Natural killer cell treated with Interleukin-12 subunit alpha and Interleukin-12 subunit beta and Interleukin-15 and Interleukin-18, amount 100 ng/mL, for 72 hours (primary cell): ENCODE measurements around the gene TNFAIP1. TPM values are rescaled to one million over a fixed set of nuclear protein-coding genes. Genes with fewer than 3 reads are reported as not detected.
"Not testable (repeated sequence)": the region's sequence is repeated elsewhere in the genome, so short reads cannot be mapped to it uniquely, and the experiment has no call there.

Experiments used
- ATAC-seq, 2 donors: fragments of 150-1000 bp; cut with Tn5 transposase in 1 of 2; sonication (Bioruptor Pico), chemical (Tn5 transposase) in 1 of 2; 2 replicates each; pipeline ENCODE4 v1.10.0; 2021
- DNase-seq: peaks from one replicate; pipeline ENCODE4 v3.0.0; 2022; ENCODE audit warnings: low spot score
- H3K27ac Mint-ChIP-seq, 2 donors: 1 replicate in 1 of 2; 2 replicates in 1 of 2; pipeline ENCODE4 v1.8.0; 2022; ENCODE audit warnings: mixed read lengths in 2 of 2, mild to moderate bottlenecking in 1 of 2, moderate library complexity in 1 of 2
- H3K27me3 Mint-ChIP-seq, 2 donors: 1 replicate in 1 of 2; 2 replicates in 1 of 2; pipeline ENCODE4 v1.8.0; 2022; ENCODE audit warnings: mixed read lengths in 2 of 2
- H3K36me3 Mint-ChIP-seq: one replicate; pipeline ENCODE4 v1.8.0; 2022; ENCODE audit warnings: mixed read lengths
- H3K4me1 Mint-ChIP-seq, 2 donors: 1 replicate in 1 of 2; 2 replicates in 1 of 2; pipeline ENCODE4 v1.8.0; 2022; ENCODE audit warnings: low read depth in 2 of 2, mixed read lengths in 2 of 2, mild to moderate bottlenecking in 1 of 2
- H3K4me3 Mint-ChIP-seq: one replicate; pipeline ENCODE4 v1.8.0; 2022; ENCODE audit warnings: mixed read lengths
- H3K9me3 Mint-ChIP-seq: 2 replicates; pipeline ENCODE4 v1.8.0; 2022; ENCODE audit warnings: mixed read lengths
- total RNA-seq, 2 donors: library from RNA; stranded (reverse); gene quantifications; one replicate each; pipeline ENCODE4 v1.2.3, GENCODE V29; 2022

The TNFAIP1 gene
- total RNA-seq, 2 donors from 2014 or later = 20.4 to 24.9 TPM

DNA sequence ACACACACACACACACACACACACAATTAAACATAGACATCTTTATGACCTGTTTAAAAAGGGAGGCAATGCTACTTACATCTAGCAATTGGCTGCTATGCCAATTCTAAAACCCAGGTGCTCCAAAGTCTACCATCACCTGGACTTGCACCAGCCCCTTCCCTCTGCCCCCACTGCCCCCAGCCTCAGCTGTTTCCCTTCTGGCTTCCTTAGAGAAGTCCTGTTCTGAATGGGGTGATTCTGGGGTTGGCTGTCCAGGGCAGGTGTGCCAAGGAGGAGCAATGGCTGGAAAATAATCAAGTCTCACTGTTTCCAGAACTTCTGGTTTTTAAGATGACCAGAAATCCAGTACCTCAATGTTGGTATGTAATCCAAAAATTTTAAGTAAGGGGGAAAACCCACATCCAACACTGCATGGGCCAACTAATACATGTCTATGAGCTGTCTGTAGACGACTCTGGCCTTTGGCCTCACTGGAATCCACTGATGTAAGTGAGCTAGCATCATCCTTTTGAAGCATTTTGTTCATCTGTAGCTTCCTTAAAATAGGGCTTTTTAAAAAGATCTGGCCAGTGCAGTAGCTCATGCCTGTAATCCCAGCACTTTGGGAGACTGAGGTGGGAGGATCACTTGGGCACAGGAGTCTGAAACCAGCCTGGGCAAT, 2.3 kb upstream of the TNFAIP1 start:
- DNase-seq = peak; percentile 6
- H3K4me3 Mint-ChIP-seq = peak overlapping the region; percentile 95
- H3K4me1 Mint-ChIP-seq = peaks cover 34 to 38% of the 10 kb centered on the region in 2 donors
- H3K27ac Mint-ChIP-seq = peak overlapping the region in 1 of 2 donors; percentile 83
- no peak for ATAC-seq
- H3K27me3 Mint-ChIP-seq = no peaks in the 10 kb centered on the region
- H3K36me3 Mint-ChIP-seq = peaks cover 4% of the 10 kb centered on the region
- no peaks in the 10 kb centered on the region for H3K9me3 Mint-ChIP-seq

DNA sequence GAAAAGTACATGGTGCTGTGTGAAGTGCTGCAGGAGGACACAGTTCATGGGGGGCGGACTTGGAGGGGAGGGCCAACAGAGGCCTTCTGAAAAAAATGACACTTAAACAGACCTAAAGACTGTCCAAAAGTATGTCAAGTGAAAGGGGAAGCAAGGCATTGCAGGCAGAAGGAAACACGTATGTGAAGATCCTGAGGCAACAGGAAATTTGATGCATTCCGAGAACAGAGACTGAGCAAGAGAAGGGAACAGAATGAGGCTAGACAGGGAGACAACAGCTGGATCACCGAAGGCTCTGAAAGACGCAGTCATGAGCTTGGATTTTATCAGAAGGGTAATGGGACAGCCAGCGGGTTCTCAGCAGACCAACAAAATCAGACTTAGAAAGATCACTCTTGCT, 1.4 kb upstream of the TNFAIP1 start:
- H3K27me3 Mint-ChIP-seq = no peaks in the 10 kb centered on the region
- no peaks in the 10 kb centered on the region for H3K9me3 Mint-ChIP-seq
- no peak for ATAC-seq
- peaks cover 4% of the 10 kb centered on the region for H3K36me3 Mint-ChIP-seq
- peak overlapping the region; percentile 83 for H3K27ac Mint-ChIP-seq
- peaks cover 38 to 39% of the 10 kb centered on the region in 2 donors for H3K4me1 Mint-ChIP-seq
- DNase-seq = no peak
- H3K4me3 Mint-ChIP-seq = peak overlapping the region; percentile 95

DNA sequence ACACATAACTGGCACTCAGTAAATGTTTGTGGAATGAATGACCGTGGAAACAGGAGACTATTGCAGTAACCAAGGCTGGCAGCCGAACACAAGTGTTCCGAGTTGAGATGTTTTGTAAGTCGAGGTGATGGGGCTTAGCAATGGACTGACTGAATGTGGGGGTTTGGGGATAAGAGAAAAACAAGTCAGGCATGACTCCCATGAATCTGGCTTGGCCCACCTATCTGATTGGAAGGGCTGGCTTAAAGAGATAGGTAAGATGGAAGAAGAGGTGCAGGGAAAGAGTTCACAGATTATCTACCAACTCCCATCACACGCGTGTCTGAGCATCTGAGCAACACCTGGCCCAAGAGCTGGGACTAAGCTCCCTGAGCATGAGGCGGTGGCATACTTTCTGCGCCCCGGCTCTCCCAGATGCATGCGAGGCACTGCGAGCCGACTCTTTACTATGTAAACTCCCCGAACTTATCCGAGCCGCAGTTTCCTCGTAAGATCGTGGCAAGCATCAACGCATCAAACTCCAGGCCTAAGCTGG, 828 bp upstream of the TNFAIP1 start:
- peak overlapping the region; percentile 95 for H3K4me3 Mint-ChIP-seq
- peaks cover 4% of the 10 kb centered on the region for H3K36me3 Mint-ChIP-seq
- H3K9me3 Mint-ChIP-seq = no peaks in the 10 kb centered on the region
- H3K4me1 Mint-ChIP-seq = peaks cover 38 to 39% of the 10 kb centered on the region in 2 donors
- H3K27ac Mint-ChIP-seq = peak overlapping the region; percentile 83
- ATAC-seq = no peak
- no peak for DNase-seq
- H3K27me3 Mint-ChIP-seq = no peaks in the 10 kb centered on the region

DNA sequence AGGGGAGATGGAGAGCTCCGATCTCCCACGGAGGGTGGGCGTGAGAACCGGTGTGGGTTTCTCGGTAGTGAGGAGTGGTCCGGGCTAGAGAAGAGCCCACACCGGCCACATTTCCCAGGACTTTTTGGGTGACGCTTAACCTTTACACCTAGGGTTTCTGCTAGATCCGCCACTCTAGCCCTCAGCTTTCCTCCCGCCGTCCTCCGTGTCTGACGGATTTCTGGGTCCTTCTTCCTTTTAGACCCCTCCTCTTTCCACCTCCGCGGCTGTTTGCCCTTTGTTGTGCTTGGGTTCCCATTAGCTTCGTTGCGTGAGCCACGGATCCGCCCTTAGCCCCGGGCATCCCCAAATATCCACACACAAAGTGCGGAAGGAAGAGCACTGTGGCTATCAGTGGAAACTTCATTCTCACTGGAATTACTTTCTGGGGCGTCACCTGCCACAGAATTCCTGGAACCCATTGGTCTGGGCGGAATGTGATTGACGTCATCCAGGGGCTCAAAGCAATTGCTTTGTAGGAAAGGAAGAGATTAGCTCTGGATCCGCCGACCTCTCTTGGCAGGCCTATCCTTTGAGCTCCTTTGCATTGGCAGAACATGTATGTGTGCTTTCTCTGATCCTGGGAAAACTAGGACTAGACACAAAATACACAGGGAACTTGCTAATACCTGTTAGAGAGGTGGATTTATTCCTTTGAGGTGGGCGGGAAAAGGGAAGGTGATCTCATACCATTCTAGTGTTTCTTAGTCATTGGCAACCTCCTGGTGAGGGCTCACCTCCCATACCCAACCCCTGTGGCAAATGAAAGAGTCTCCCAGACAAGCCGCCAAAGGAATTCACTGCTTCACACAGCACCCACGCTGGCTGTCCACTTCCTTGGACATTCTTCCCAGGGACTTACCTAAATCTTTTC, 654 bp downstream of the TNFAIP1 start:
- no peak for DNase-seq
- Mint-ChIP-seq H3K27ac (peak overlapping the region; percentile 83), H3K4me3 (peak overlapping the region; percentile 95), H3K36me3 (peaks cover 4% of the 10 kb centered on the region), H3K4me1 (peaks cover 38 to 39% of the 10 kb centered on the region in 2 donors), H3K9me3 (no peaks in the 10 kb centered on the region), H3K27me3 (no peaks in the 10 kb centered on the region)
- no peak for ATAC-seq

DNA sequence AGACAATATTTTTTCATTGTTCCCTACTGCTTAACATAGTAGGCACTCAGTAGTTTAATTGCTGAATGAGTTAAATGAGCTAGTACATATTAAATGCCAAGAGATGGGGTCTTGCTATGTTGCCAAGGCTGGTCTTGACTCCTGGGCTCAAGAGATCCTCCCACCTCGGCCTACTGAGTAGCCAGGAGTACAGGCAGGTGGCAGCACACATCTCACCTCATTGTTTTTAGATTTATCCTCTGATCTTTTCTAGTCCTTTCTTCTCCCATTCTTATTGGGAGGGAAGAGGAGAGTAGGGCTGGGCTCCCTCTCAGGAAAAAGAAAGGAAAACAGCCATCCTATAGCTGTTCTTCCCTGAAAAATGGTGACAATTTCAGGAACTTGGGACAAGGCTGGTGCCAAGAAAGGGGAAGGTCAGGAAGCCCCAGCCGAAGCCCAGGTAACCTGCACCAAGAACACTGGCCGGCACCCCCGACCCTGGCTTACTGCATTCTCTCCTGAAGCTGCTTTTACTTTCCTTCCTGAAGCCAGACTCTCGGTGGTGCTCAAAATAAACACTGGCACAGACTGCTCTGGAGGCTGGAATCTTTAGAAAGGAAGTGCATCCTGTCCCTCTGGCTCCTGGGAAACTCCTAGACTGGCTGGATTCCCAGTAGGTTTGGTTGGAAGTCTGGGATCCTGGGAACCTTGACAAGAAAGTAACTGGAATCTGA, 2.7 kb downstream of the TNFAIP1 start:
- Mint-ChIP-seq H3K4me1 (peaks cover 29 to 36% of the 10 kb centered on the region in 2 donors), H3K4me3 (peak overlapping the region; percentile 95), H3K9me3 (no peaks in the 10 kb centered on the region), H3K36me3 (peaks cover 4% of the 10 kb centered on the region), H3K27ac (peak overlapping the region in 1 of 2 donors; percentile 2), H3K27me3 (no peaks in the 10 kb centered on the region)
- no peak for ATAC-seq
- no peak for DNase-seq

DNA sequence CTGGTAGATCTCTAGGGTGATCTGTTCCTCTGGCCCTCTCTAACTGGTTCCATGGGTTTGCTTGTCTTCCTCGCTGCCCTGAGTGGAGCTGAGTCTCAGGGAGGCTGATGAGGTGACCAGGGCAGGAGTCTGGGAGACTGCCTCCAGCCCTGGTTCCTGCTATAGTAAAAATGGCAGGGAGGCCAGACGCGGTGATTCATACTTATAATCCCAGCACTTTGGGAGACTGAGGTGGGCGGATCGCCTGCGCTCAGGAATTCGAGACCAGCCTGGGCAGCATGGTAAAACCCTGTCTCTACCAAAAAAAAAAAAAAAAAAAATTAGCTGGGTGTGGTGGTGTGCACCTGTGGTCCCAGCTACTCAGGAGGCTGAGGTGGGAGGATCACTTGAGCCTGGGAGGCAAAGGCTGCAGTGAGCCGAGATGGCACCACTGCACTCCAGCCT, 3.2 kb downstream of the TNFAIP1 start:
- not testable (repeated sequence) for DNase-seq, H3K4me3 Mint-ChIP-seq, ATAC-seq, H3K36me3 Mint-ChIP-seq, H3K27me3 Mint-ChIP-seq, H3K9me3 Mint-ChIP-seq, H3K27ac Mint-ChIP-seq
- H3K4me1 Mint-ChIP-seq = peaks cover 28 to 33% of the 10 kb centered on the region in 2 donors

DNA sequence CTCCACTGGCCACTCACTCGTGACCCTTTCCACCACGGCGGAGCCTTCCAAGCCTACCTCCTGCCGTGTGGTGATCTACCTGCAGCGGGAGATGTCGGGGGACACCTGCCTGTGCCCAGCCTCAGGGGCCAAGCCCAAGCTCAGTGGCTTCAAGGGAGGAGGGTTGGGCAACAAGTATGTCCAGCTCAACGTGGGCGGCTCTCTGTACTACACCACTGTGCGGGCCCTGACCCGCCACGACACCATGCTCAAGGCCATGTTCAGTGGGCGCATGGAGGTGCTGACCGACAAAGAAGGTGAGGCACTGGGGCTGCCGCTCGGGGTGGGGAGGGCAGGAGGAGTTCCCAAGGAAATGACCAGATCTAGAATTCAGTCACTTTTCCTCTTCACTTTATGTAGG, 3.9 kb downstream of the TNFAIP1 start:
- Mint-ChIP-seq H3K4me3 (no peak overlapping the region), H3K4me1 (peaks cover 22 to 26% of the 10 kb centered on the region in 2 donors), H3K36me3 (peaks cover 4% of the 10 kb centered on the region), H3K27ac (no peak overlapping the region), H3K9me3 (no peaks in the 10 kb centered on the region), H3K27me3 (no peaks in the 10 kb centered on the region)
- ATAC-seq (no peak), DNase-seq (no peak)

DNA sequence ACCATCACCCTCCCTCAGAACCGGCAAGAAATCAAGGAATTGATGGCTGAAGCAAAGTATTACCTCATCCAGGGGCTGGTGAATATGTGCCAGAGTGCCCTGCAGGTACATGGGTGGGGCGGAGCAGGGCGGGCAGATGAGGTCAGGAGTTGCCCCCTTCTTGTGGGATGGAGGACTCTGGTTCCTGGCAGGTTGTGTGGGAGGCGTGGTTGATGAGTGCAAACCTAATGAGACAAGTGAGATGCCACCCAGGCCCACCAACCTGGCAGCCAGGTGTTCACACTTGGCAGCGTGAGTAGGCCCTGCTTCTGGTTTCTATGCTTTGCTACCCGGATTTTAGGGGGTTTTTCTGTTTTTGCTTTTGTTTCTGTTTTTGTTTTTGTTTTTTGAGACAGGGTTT, 4.8 kb downstream of the TNFAIP1 start:
- H3K27ac Mint-ChIP-seq = no peak overlapping the region
- peaks cover 4% of the 10 kb centered on the region for H3K36me3 Mint-ChIP-seq
- no peak overlapping the region for H3K4me3 Mint-ChIP-seq
- ATAC-seq (no peak), DNase-seq (no peak)
- H3K4me1 Mint-ChIP-seq = peaks cover 17 to 22% of the 10 kb centered on the region in 2 donors
- H3K27me3 Mint-ChIP-seq = no peaks in the 10 kb centered on the region
- no peaks in the 10 kb centered on the region for H3K9me3 Mint-ChIP-seq

DNA sequence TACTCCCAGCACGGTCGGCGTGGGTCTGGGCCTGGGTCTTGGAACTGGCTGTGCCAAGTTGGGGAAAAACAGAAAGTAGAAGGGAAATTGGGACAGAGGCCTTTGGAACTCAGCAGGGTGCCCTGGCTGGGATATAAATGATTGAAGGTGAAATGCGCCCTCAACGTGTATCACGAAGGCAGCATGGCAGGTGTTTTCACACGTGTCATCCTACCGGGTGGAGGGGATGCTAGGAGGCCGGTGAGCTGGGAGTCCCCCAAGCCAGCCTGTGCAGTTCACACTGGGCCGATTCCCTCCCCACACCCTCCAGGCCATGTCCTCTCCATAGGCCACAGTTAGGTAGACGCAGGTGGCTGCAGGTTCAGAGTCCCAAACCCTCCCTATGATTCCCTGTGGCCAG, 6.0 kb downstream of the TNFAIP1 start:
- Mint-ChIP-seq H3K4me3 (no peak overlapping the region), H3K27ac (no peak overlapping the region), H3K27me3 (no peaks in the 10 kb centered on the region), H3K4me1 (peaks cover 13 to 17% of the 10 kb centered on the region in 2 donors), H3K36me3 (peaks cover 10% of the 10 kb centered on the region), H3K9me3 (no peaks in the 10 kb centered on the region)
- ATAC-seq (no peak), DNase-seq (no peak)

DNA sequence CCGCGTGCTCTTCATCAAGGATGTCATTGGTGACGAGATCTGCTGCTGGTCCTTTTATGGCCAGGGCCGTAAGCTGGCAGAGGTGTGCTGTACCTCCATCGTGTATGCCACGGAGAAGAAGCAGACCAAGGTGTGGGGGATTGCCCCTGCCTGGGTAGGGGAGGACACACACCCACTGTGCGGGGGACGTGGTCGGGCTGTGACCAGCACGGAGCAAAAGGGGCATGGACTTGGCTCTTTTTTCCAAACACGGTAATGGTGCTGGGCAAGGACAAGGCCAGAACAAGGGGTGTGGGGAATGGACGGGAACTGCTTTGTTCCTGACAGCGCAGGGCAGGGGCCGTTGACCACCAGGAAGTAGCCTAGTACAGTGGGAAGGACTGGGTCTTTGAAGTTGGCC, 6.8 kb downstream of the TNFAIP1 start:
- Mint-ChIP-seq H3K4me3 (no peak overlapping the region), H3K9me3 (no peaks in the 10 kb centered on the region), H3K27me3 (no peaks in the 10 kb centered on the region), H3K4me1 (peaks cover 6 to 11% of the 10 kb centered on the region in 2 donors), H3K27ac (no peak overlapping the region), H3K36me3 (peaks cover 13% of the 10 kb centered on the region)
- DNase-seq (no peak), ATAC-seq (no peak)

DNA sequence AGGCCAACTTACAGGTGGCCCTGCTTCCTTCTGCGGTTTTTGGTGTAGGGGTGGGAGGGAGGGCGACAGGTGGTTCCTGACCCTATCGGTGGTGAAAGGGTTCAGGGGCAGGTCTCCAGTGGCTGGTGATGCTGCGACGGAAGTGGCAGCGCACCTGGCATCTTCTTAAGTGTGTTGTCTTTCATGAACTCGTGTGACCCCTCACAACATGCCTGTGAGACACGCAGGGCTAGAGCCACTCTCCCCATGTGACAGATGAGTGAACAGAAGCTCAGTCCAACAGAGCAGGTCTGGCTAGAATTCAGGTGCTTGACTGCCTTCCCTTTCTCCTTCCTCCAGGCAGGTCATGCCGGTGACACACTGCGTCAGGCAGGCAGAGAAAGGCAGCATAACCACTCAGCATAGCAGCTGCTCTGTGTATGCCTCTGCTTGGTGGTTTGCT, 8.0 kb downstream of the TNFAIP1 start:
- Mint-ChIP-seq H3K4me1 (peaks cover 0 to 2% of the 10 kb centered on the region in 2 donors), H3K36me3 (peaks cover 9% of the 10 kb centered on the region), H3K27ac (no peak overlapping the region), H3K27me3 (no peaks in the 10 kb centered on the region), H3K9me3 (no peaks in the 10 kb centered on the region), H3K4me3 (no peak overlapping the region)
- DNase-seq (no peak), ATAC-seq (no peak)

DNA sequence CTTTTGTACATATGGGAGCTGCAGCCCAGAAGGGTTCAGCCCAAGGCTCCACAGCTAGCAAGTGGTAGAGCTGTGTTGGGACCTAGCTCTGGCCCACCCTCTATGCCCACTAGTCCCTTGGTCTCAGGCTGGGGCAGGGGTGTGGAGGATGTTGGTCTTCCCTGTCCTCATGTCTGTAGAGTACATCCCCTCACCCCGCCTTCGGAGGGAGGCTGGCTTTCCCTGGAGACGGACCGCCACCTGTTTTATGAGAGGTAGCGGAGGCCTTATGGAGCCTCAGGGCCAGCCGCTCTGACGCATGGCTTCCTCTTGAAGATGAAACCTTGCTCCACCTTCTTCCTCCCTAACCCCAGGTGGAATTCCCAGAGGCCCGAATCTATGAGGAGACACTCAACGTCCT, 8.4 kb downstream of the TNFAIP1 start:
- DNase-seq (no peak), ATAC-seq (no peak)
- peaks cover 9% of the 10 kb centered on the region for H3K36me3 Mint-ChIP-seq
- no peaks in the 10 kb centered on the region for H3K27me3 Mint-ChIP-seq
- H3K4me1 Mint-ChIP-seq = no peaks in the 10 kb centered on the region
- no peaks in the 10 kb centered on the region for H3K9me3 Mint-ChIP-seq
- no peak overlapping the region for H3K4me3 Mint-ChIP-seq
- H3K27ac Mint-ChIP-seq = no peak overlapping the region

DNA sequence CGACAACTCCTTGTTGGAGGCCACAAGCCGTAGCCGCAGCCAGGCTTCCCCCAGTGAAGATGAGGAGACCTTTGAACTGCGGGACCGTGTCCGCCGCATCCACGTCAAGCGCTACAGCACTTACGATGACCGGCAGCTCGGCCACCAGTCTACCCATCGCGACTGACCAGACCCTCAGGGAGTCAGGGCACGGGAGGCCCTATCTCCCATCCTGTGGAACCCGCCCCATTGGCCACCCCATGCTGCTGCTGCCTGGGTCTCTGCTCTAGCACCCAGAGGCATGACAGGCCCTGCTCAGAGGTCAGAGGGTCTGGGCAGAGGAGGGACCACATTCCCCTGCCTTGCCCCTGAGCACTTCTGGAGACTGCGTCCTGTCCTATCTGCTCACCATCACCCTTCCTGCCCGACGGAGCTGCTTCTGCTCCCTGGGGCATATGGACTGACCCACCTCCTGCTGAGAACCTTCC, 8.9 kb downstream of the TNFAIP1 start:
- Mint-ChIP-seq H3K27ac (no peak overlapping the region), H3K4me3 (no peak overlapping the region), H3K9me3 (no peaks in the 10 kb centered on the region), H3K36me3 (peaks cover 9% of the 10 kb centered on the region), H3K27me3 (no peaks in the 10 kb centered on the region), H3K4me1 (no peaks in the 10 kb centered on the region)
- DNase-seq (no peak), ATAC-seq (peak in 1 of 2 donors; percentile 17)
